AG09309 (cell line): ENCODE results near the gene ACTA2.

Source experiments
- DNase-seq: peaks from one replicate; pipeline ENCODE4 v3.0.0-alpha.2; 2010; ENCODE audit warnings: low read depth
- H3K4me3 ChIP-seq: 2 replicates; pipeline ENCODE4 v1.5.1; 2011; ENCODE audit warnings: mild to moderate bottlenecking, low read depth, low read length, moderate library complexity; ENCODE audit not compliant: control insufficient read depth
- CTCF ChIP-seq: IDR thresholded peaks from 2 replicates; pipeline ENCODE4 v1.5.1; 2011; ENCODE audit warnings: mild to moderate bottlenecking, low read depth, low read length, inconsistent platforms; ENCODE audit not compliant: insufficient read depth, control insufficient read depth; ENCODE audit errors: missing control alignments

Gene ACTA2

DNA sequence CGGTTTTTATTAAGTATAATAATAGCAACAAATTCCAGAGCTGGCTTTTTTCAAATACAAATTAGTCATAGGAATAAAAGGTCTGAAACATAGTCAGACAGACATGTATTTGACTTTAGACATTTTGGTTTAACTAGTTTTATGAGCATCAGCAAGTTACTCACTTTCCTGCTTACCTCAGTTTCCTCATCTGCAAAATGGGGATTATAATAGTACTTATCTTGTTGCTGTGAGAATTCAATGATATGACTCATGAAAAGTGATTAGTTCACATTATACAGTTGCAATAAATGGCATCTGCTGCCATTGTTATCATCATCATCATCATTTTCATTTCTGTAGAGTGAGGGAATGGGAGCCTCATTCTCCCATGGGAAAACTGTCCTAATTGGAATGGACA is 33.5 kb downstream of the ACTA2 start:
- H3K4me3 ChIP-seq, result no peak overlapping the region
- no peak for DNase-seq
- no peak for TF ChIP-seq CTCF

GRCh38 chr10:88918191-88918905 is 34.2 kb downstream of the ACTA2 start:
- no peak for TF ChIP-seq CTCF
- no peak for DNase-seq
- no peak overlapping the region for H3K4me3 ChIP-seq

GRCh38 chr10:88916986-88917385 is 35.6 kb downstream of the ACTA2 start:
- TF ChIP-seq CTCF, result no peak
- DNase-seq, result no peak
- no peak overlapping the region for H3K4me3 ChIP-seq

DNA sequence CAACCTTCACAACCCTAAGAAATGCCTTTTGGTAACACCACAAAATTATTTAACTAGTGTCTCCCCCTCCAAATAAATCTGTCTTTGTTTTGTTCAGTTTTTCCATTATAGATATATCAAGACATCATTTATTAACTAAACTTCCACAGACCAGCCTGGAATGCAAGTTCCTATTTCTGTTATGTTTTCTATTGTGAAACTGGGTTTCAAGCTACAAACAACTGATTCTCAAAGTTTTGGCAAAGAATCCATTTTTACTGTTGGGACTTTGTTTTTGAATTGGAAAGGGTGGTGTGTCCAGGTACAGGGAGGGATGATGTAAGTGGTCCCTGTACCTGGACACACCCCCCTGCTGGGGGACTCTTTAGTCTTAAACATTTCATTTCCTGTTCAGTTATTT is 36.3 kb downstream of the ACTA2 start:
- H3K4me3 ChIP-seq, result no peak overlapping the region
- TF ChIP-seq CTCF, result no peak
- no peak for DNase-seq

DNA sequence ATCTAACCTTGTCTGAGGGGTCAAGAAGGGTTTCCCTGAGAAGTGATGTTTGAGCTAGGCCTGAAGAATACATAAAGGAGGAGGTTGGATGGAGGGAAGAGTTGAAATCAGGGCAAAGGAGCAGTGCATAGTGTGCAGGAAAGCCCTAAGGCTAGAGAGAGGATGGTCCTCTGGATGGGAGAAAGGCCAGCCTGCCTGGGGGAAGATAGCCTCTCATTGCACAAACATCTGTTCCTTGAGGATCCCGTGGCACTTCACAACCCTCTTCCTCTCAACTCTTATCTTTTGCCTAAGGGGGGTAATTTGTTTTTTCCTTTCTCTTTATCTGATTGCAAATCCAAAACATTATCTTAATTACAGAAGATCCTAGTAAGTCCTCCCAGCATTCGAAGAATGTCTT is 36.8 kb downstream of the ACTA2 start:
- no peak overlapping the region for H3K4me3 ChIP-seq
- TF ChIP-seq CTCF, result no peak
- DNase-seq, result no peak

- no peak overlapping the region for H3K4me3 ChIP-seq
- DNase-seq, result no peak
- no peak for TF ChIP-seq CTCF
Measured at GRCh38 chr10:88913788-88914187, 38.8 kb downstream of the ACTA2 start.
